Common myeloid progenitor, CD34-positive (primary cell): Measurements from ENCODE around the gene GCNT2.
"Not testable (repeated sequence)": the region's sequence is repeated elsewhere in the genome, so short reads cannot be mapped to it uniquely, and the experiment has no call there.

Source experiments
- CTCF ChIA-PET: fragments of 350-600 bp; sonication (Branson Sonifier 250); formaldehyde crosslinking; loops from one replicate; lab custom pipeline; 2021; ENCODE audit warnings: antibody characterized with exemption; lab: Charles Lee
- POLR2A ChIA-PET: fragments of 350-600 bp; sonication (Branson Sonifier 250); formaldehyde crosslinking; loops from one replicate; lab custom pipeline; 2021; ENCODE audit warnings: antibody characterized with exemption; lab: Charles Lee
- DNase-seq, 3 donors: peaks; one replicate each; pipeline versions ENCODE4 v3.0.0 to v3.0.0-alpha.2; 2013
- H3K27ac ChIP-seq, 2 experiments: 1 replicate in 1 of 2; 2 replicates in 1 of 2; pipeline ENCODE4 v1.7.0; 2013; ENCODE audit warnings: inconsistent platforms in 2 of 2, low read length in 2 of 2, mild to moderate bottlenecking in 2 of 2, low read depth in 1 of 2, moderate library complexity in 1 of 2; ENCODE audit not compliant: severe bottlenecking in 2 of 2, insufficient read depth in 1 of 2, poor library complexity in 1 of 2
- H3K27me3 ChIP-seq, 5 experiments: replicated peaks in 2 of 5; 1 replicate in 3 of 5; 2 replicates in 2 of 5; pipeline versions ENCODE4 v1.6.1 to v1.7.0; 2013; ENCODE audit warnings: low read length in 4 of 5, mild to moderate bottlenecking in 2 of 5, moderate library complexity in 2 of 5, inconsistent platforms in 1 of 5; ENCODE audit not compliant: insufficient read depth in 5 of 5, control insufficient read depth in 4 of 5
- H3K36me3 ChIP-seq, 4 experiments: 1 replicate in 2 of 4; 2 replicates in 2 of 4; pipeline versions ENCODE4 v1.6.1 to v1.7.0; 2013; ENCODE audit warnings: low read length in 3 of 4, control low read depth in 1 of 4, mild to moderate bottlenecking in 1 of 4; ENCODE audit not compliant: control insufficient read depth in 4 of 4, insufficient read depth in 4 of 4
- H3K4me1 ChIP-seq, 4 experiments: 1 replicate in 3 of 4; 2 replicates in 1 of 4; pipeline versions ENCODE4 v1.6.1 to v1.7.1; 2013; ENCODE audit warnings: low read length in 3 of 4, mild to moderate bottlenecking in 3 of 4, control low read depth in 1 of 4, inconsistent platforms in 1 of 4, moderate library complexity in 1 of 4; ENCODE audit not compliant: control insufficient read depth in 4 of 4, insufficient read depth in 4 of 4; ENCODE audit errors: control extremely low read depth in 1 of 4
- H3K4me3 ChIP-seq, 7 experiments: 1 replicate in 4 of 7; 2 replicates in 3 of 7; pipeline versions ENCODE4 v1.5.1 to v1.7.0; 2013; ENCODE audit warnings: mild to moderate bottlenecking in 7 of 7, low read length in 6 of 7, moderate library complexity in 6 of 7, inconsistent platforms in 2 of 7, low read depth in 2 of 7, control low read depth in 1 of 7; ENCODE audit not compliant: insufficient read depth in 4 of 7, control insufficient read depth in 1 of 7; ENCODE audit errors: extremely low read depth in 1 of 7
- H3K9me3 ChIP-seq, 5 experiments: 1 replicate in 4 of 5; 2 replicates in 1 of 5; pipeline versions ENCODE4 v1.6.1 to v1.7.1; 2013; ENCODE audit warnings: low read length in 4 of 5, mild to moderate bottlenecking in 2 of 5, inconsistent platforms in 1 of 5, low read depth in 1 of 5, moderate library complexity in 1 of 5; ENCODE audit not compliant: control insufficient read depth in 4 of 5, insufficient read depth in 2 of 5; ENCODE audit errors: control extremely low read depth in 1 of 5
- WGBS: methylation state at CpG from one replicate; pipeline ENCODE4 v1.1.5; 2013; ENCODE audit not compliant: insufficient coverage; 5-methylcytosine and 5-hydroxymethylcytosine counted together

The GCNT2 gene

DNA sequence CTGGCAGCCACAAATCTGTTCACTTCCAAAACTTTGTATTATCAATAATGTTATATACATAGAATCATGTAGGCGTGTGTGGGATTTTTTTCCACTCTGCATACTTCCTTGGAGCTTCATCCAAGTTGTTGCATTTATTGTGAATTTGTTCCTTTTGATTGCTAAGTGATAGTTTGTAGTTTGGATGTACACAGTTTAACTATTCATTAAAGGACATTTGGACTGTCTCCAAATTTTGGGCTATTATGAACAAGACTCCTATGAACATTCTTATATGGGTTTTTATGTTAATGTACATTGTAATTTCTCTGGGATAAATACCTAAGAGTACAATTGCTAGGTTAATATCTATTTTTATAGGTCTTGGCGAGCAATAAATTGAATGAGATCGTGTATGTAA lies 36.2 kb upstream of the GCNT2 start:
- WGBS, result no CpG with 5 or more reads among the region's 3 CpGs

DNA sequence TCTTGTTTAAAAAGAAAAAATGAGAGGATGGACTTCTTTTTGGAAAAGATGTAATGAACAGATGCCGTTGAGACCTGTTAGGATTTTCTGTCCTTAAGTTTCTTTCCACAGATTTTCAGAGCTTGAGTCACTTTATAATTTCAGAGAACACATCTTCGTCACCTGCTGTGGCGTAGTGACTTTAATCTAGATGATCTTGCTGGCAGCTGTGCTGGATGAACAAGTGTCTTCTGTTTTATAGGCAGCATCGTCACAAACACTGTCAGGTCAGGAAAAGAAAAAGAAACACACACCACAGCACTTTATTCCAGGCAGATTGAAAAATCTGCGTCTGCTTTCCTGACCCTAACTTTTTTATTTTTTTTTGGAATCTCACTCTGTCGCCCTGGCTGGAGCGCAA lies 35.7 kb upstream of the GCNT2 start:
- WGBS, result 100% methylated on average over 5 of the region's 7 CpGs
- no peak overlapping the region for H3K27ac ChIP-seq
- peaks cover 0 to 16% (median 0%) of the 10 kb centered on the region in 5 experiments for H3K27me3 ChIP-seq
- H3K9me3 ChIP-seq, result no peaks in the 10 kb centered on the region
- DNase-seq, result no peak
- H3K4me1 ChIP-seq, result peaks cover 0 to 3% (median 0%) of the 10 kb centered on the region in 4 experiments
- ChIA-PET POLR2A (no interaction called here), CTCF (interaction anchor here (2.5 kb wide), 1 partner anchor 12 kb away, joined by 6 read pairs; no protein-coding TSS in a partner anchor)
- H3K4me3 ChIP-seq, result no peak overlapping the region
- H3K36me3 ChIP-seq, result no peaks in the 10 kb centered on the region

More for the DNA sequence above, 36.2 kb upstream of the GCNT2 start:
- CTCF ChIA-PET, result interaction anchor here (1.3 kb wide), 1 partner anchor 317 kb away, joined by 3 read pairs; no protein-coding TSS in a partner anchor
- no peaks in the 10 kb centered on the region for H3K9me3 ChIP-seq
- H3K36me3 ChIP-seq, result no peaks in the 10 kb centered on the region
- no peak overlapping the region for H3K27ac ChIP-seq
- POLR2A ChIA-PET, result no interaction called here
- peaks cover 0 to 16% (median 0%) of the 10 kb centered on the region in 5 experiments for H3K27me3 ChIP-seq
- DNase-seq, result no peak
- H3K4me3 ChIP-seq, result no peak overlapping the region
- peaks cover 0 to 3% (median 0%) of the 10 kb centered on the region in 4 experiments for H3K4me1 ChIP-seq

DNA sequence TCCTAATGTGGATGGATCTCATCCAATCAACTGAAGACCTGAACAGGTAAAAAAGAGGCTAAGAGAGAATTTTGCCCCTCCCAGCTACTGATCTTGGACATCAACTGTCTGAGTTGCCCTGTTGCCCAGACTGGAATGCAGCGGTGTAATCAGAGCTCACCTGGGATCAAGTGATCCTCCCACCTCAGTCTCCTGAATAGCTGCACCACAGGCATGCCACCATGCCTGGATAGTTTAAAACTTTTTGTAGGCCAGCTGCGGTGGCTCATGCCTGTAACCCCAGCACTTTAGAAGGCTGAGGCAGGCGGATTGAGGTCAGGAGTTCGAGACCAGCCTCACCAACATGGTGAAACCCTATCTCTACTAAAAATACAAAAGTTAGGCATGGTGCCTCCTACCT lies 34.9 kb upstream of the GCNT2 start:
- CTCF ChIA-PET, result interaction anchor here (1.0 to 2.5 kb wide), 2 partner anchors 13 to 35 kb away, joined by 3 to 6 read pairs; no protein-coding TSS in a partner anchor
- no peak for DNase-seq

DNA sequence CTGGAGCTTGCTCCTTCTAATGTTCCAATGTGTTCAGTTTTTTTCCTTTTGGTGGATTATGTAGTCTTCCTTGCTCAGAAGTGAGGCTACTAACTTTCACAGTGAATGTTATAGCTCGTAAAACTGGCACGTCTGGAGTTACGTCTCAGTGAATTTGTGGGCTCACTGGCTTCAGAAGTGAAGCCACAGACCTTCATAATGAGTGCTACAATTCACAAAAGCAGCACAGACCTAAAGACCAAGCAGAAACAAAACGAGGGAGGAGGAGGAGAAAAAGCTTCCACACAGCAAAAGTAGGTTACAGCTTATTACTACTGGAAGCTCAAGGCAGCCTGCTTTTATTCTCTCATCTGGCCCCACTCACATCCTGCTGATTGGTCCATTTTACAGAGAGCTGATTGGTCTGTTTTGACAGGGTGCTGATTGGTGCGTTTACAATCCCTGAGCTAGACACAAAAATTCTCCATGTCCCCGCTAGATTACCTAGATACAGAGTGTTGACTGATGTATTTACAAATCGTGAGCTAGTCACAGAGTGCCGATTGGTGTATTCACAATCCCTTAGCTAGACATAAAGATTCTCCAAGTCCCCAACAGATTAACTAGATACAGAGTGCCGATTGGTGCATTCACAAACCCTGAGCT lies 34.1 kb upstream of the GCNT2 start:
- H3K4me1 ChIP-seq, DNase-seq, H3K27ac ChIP-seq, H3K36me3 ChIP-seq, H3K4me3 ChIP-seq, POLR2A ChIA-PET, H3K9me3 ChIP-seq: not testable (repeated sequence)
- peaks cover 0 to 16% (median 0%) of the 10 kb centered on the region in 5 experiments for H3K27me3 ChIP-seq
- CTCF ChIA-PET, result interaction anchor here (0.8 to 2.5 kb wide), 5 partner anchors 9 to 36 kb away, joined by 3 to 6 read pairs (median 3); no protein-coding TSS in a partner anchor
- WGBS, result 96% methylated on average over 7 of the region's 9 CpGs

More for the DNA sequence above, 34.9 kb upstream of the GCNT2 start:
- Histone ChIP-seq H3K4me1 (peaks cover 0 to 3% (median 0%) of the 10 kb centered on the region in 4 experiments), H3K27me3 (peaks cover 0 to 16% (median 0%) of the 10 kb centered on the region in 5 experiments), H3K9me3 (no peaks in the 10 kb centered on the region), H3K27ac (no peak overlapping the region), H3K4me3 (no peak overlapping the region), H3K36me3 (no peaks in the 10 kb centered on the region)
- POLR2A ChIA-PET, result no interaction called here
- 94% methylated on average over 4 of the region's 4 CpGs for WGBS

DNA sequence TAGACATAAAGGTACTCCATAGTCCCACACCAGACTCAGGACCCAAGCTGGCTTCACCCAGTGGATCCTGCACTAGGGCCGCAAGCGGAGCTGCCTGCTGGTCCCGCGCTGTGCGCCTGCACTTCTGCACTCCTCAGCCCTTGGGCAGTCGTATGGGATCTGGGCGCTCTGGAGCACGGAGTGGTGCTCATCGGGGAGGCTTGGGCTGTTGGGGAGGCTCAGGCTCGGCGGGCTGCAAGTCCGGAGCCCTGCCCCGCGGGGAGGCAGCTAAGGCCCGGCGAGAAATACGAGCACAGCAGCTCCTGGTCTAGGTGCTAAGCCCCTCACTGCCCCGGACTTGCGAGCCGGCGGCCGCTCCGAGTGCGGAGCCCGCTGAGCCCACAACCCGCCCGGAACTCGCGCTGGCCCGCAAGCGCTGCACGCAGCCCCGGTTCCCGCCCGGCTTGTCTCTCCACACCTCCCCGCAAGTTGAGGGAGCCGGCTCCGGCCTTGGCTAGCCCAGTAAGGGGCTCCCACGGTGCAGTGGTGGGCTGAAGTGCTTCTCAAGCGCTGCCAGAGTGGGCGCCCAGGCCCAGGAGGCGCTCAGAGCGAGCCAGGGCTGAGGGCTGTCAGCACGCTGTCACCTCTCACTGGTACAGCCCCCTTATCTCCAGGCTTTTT lies 33.4 kb upstream of the GCNT2 start:
- no peak overlapping the region for H3K4me3 ChIP-seq
- WGBS, result 61% methylated on average over 39 of the region's 44 CpGs
- peaks cover 0 to 3% (median 0%) of the 10 kb centered on the region in 4 experiments for H3K4me1 ChIP-seq
- DNase-seq, result no peak
- H3K9me3 ChIP-seq, result no peaks in the 10 kb centered on the region
- POLR2A ChIA-PET, result no interaction called here
- H3K27ac ChIP-seq, result no peak overlapping the region
- no peaks in the 10 kb centered on the region for H3K36me3 ChIP-seq
- H3K27me3 ChIP-seq, result peaks cover 0 to 16% (median 0%) of the 10 kb centered on the region in 5 experiments
- CTCF ChIA-PET, result interaction anchor here (0.8 to 2.5 kb wide), 4 partner anchors 8 to 15 kb away, joined by 3 to 6 read pairs (median 4); no protein-coding TSS in a partner anchor

DNA sequence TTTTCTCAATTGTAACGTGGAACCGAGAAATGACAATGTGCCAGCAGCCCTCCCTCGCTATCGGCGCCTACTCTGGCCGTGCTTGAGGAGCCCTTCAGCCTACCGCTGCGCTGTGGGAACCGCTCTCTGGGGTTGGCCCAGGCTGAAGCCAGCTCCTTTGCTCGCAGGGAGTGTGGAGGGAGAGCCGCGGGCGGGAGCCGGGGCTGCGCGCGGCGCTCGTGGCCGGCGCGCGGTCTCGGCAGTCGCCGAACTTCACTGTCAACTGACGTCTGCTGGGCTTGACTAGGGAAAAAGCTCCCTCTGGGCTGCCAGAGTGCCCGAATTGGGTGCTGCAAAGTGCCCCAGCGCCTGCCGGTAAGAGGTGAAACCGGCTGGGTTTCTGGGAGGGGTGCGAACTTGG lies 29.7 kb upstream of the GCNT2 start:
- H3K4me3 ChIP-seq, result no peak overlapping the region
- H3K4me1 ChIP-seq, result peaks cover 0 to 12% (median 6%) of the 10 kb centered on the region in 4 experiments
- H3K27me3 ChIP-seq, result peaks cover 0 to 16% (median 0%) of the 10 kb centered on the region in 5 experiments
- DNase-seq, result no peak
- no peaks in the 10 kb centered on the region for H3K9me3 ChIP-seq
- 93% methylated on average over 29 of the region's 32 CpGs for WGBS
- no peak overlapping the region for H3K27ac ChIP-seq
- ChIA-PET POLR2A (no interaction called here), CTCF (interaction anchor here (1.1 to 1.2 kb wide), 2 partner anchors 9 to 11 kb away, joined by 3 to 4 read pairs; no protein-coding TSS in a partner anchor)
- no peaks in the 10 kb centered on the region for H3K36me3 ChIP-seq
